HG02588 (cell line): ENCODE data around the gene HOMER1.
"Not testable (repeated sequence)": the region's sequence is repeated elsewhere in the genome, so short reads cannot be mapped to it uniquely, and the experiment has no call there.

ENCODE experiments used
- ATAC-seq: cut with Tn5 transposase; IDR thresholded peaks from one replicate; pipeline ENCODE4 v1.9.1; 2021; ENCODE audit warnings: mild to moderate bottlenecking, moderate library complexity; ENCODE audit not compliant: unreplicated experiment

Gene HOMER1

GRCh38 chr5:79430196-79430595, 83.7 kb downstream of the HOMER1 start:
- no peak for ATAC-seq

DNA sequence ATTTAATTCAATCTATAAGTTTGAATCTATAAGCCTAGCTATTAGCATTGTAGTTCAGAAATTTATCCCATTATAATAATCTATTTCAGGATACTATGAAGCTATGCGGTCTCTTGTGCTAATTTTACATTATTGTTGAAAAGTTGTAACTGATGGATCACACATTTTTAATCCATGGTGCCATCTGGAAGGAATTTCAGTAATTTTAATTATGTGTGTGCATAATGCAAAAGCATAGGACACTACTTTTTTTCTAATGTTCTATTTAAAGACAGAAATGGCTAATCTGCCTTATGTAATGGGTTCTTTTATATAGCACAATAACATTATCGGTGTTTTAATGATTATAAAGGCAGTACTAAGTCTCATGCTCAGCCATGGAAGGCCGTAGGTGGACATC, 90.6 kb downstream of the HOMER1 start:
- ATAC-seq, result no peak

DNA sequence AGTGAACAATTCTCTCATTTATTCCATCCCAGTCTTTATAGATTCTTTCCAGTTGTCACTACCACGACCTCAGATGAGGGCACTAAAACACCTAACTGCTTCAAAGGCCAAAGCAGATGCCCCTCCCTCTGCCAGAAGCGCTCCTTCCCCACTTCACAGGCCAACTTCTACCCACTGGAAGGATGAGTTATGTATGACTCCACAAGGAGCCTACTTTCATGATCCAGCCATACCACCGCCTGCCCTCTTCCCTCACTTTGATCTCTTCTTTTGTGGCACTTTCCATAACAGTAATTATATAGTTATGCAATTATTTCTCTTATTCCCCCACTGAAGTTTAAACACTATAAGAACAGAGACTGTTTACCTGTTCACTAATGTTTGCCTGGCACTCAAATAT, 93.7 kb downstream of the HOMER1 start:
- ATAC-seq, result no peak

GRCh38 chr5:79418276-79418675, 95.7 kb downstream of the HOMER1 start:
- ATAC-seq, result no peak

GRCh38 chr5:79417495-79417894, 96.4 kb downstream of the HOMER1 start:
- ATAC-seq, result no peak

- ATAC-seq, result peak; percentile 93
Observed at GRCh38 chr5:79416499-79416898, 97.4 kb downstream of the HOMER1 start.

DNA sequence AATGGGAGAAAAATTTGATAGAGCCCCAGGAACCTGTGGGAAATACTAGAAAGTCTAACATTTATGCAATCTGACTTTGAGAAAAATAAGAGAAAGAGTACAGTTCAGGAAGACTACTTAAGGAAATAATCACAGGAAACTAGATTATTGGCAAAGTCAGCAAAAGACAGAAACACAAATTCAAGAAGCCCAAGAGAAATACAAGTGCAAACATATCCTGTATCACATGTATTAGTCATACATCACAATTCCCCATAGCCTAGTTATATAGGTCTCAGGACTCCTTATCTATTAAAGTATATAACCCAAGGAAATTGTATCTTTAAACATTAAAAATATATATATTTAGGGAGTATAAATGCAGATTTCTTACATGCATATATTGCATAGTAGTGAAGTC, 100.8 kb downstream of the HOMER1 start:
- ATAC-seq, result no peak

DNA sequence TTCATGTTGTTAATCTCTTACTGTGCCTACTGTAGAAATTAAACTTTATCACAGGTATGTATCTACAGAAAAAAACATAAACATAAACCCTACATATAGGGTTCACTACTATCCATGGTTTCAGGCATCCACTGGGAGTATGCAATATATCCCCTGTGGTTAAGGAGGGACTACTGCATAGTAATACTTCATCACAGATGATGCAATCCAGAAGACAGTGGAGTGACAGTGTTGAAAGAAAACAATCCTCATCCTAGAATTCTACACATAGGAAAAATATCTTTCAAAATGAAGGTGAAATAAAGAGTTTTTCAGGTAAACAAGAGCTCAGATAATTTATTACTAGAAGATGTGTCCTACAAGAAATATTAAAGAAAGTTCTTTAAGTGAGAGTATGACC, 105.9 kb downstream of the HOMER1 start:
- ATAC-seq, result no peak

GRCh38 chr5:79407591-79407990, 106.3 kb downstream of the HOMER1 start:
- no peak for ATAC-seq

- ATAC-seq, result no peak
Observed at GRCh38 chr5:79401216-79401615, 112.7 kb downstream of the HOMER1 start.

- no peak for ATAC-seq
Observed at GRCh38 chr5:79399046-79399445, 114.9 kb downstream of the HOMER1 start.

- ATAC-seq, result no peak
Observed at GRCh38 chr5:79397080-79397479, 116.9 kb downstream of the HOMER1 start.

DNA sequence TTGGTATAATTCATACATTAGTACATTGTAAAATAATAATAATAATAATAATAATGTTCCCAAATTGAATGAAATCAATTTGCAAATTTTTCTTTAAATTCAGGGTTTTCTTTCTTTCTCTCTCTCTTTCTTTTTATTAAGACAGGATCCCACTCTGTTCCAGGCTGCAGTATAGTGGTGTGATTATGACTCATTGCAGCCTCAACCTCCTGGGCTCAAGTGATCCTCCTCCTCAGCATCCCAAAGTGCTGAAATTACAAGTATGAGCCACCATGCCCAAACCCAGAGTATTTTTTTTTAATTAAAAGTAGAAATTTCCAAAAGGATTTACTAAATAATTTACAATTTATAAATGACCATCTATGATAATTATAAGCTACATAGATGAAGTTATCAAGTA, 117.7 kb downstream of the HOMER1 start:
- ATAC-seq, result no peak

DNA sequence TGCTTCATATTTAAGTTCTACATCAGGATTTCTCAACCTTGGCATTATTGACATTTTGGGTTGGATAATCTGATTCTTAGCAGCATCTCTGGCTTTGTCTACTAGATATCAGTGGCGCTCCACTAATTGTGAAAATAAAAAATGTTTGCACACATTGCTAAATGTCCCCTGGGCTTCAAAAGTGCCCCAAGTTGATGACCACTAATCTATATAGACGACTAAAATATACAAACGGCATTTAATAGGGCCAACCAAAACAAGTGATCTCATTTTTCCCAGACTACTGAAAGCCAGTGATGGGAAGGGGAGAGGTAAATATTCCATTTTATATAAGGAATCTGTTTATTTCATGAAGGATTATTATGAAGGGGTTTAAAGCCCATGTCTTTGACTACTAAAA, 118.6 kb downstream of the HOMER1 start:
- ATAC-seq, result no peak

GRCh38 chr5:79392776-79393175, 121.2 kb downstream of the HOMER1 start:
- no peak for ATAC-seq

DNA sequence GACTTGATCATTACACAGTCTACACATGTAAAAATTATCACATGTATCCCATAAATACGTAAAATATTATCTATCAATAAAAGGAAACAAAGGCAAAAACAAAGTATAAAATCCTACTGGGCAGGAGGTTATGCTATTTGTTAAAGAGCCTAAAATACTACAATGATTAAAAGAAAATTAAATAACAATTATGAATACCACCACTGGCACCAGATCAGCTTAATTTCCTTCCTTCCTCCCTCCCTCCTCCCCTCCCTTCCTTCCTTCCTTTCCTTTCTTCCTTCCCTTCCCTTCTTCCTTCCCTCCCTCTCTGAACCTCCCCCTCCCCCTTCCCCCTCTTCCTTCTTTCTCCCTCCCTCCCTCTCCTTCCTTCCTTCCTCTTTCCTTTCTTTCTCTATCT, 127.3 kb downstream of the HOMER1 start:
- ATAC-seq, result no peak

- not testable (repeated sequence) for ATAC-seq
Observed at GRCh38 chr5:79385126-79385525, 128.8 kb downstream of the HOMER1 start.

DNA sequence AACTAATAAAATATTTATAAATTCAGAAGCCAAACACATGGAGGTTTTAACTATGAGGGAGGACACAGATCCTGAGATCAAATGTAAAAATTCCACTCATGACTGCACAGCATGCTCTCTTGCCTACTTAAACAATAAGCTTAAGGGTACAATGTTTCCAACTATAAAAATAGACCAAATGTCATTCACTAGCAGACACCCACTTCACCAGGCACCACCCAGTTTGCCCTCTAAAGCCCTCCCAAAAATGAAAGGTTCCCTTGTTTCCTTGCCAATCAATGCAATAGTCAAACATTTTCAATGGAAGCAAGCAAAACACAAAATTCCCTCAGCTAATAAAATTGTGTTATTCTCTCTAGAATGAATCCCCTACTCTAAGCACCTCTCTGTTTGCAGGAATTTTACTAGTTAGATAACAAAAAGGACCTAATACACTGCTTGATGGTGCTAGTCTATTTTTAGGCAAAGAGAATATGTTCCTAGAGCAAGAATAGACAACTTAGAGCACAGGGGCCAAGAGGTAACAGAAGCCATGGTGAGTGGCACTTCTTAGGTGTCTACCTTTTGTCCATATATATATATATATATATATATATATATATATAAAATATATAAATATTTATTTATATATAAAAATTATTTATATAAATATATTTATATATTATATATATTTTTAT, 135.3 kb downstream of the HOMER1 start:
- ATAC-seq, result no peak

- no peak for ATAC-seq
Observed at GRCh38 chr5:79357398-79357797, 156.5 kb downstream of the HOMER1 start.

- no peak for ATAC-seq
Observed at GRCh38 chr5:79349881-79350280, 164.1 kb downstream of the HOMER1 start.

- no peak for ATAC-seq
Observed at GRCh38 chr5:79349047-79349446, 164.9 kb downstream of the HOMER1 start.

- no peak for ATAC-seq
Observed at GRCh38 chr5:79346420-79346824, 167.5 kb downstream of the HOMER1 start.

- ATAC-seq, result no peak
Observed at GRCh38 chr5:79333852-79334557, 179.9 kb downstream of the HOMER1 start.
